HepG2 (cell line): ENCODE measurements around the gene PPP1CB. TPM values are rescaled to one million over a fixed set of nuclear protein-coding genes. Genes with fewer than 3 reads are reported as not detected.

Experiments used
- ATF7-NPFF ChIP-seq: sonication (generic); formaldehyde crosslinking; IDR thresholded peaks from 2 replicates; pipeline ENCODE4 v1.8.1; 2023; ENCODE audit warnings: mild to moderate bottlenecking, low read depth, missing genetic modification reagents, moderate library complexity
- DR1 ChIP-seq: sonication (generic); formaldehyde crosslinking; IDR thresholded peaks from 2 replicates; pipeline ENCODE4 v1.8.0; 2021; ENCODE audit warnings: mild to moderate bottlenecking, missing genetic modification reagents, inconsistent platforms
- GLI4 ChIP-seq: sonication (generic); formaldehyde crosslinking; IDR thresholded peaks from 2 replicates; pipeline ENCODE4 v1.5.1; 2020; ENCODE audit warnings: missing genetic modification reagents, mild to moderate bottlenecking, moderate library complexity, borderline replicate concordance
- JUNB ChIP-seq: sonication (generic); formaldehyde crosslinking; IDR thresholded peaks from 2 replicates; pipeline ENCODE4 v1.8.0; 2022; ENCODE audit warnings: missing genetic modification reagents, mild to moderate bottlenecking, borderline replicate concordance
- MTERF4 ChIP-seq: sonication (generic); formaldehyde crosslinking; IDR thresholded peaks from 2 replicates; pipeline ENCODE4 v1.8.0; 2023; ENCODE audit warnings: mild to moderate bottlenecking, missing genetic modification reagents
- NFATC3 ChIP-seq: sonication (generic); formaldehyde crosslinking; IDR thresholded peaks from 2 replicates; pipeline ENCODE4 v1.5.1; 2020; ENCODE audit warnings: mild to moderate bottlenecking, missing genetic modification reagents
- PITX1 ChIP-seq: sonication (generic); formaldehyde crosslinking; IDR thresholded peaks from 2 replicates; pipeline ENCODE4 v1.5.1; 2020; ENCODE audit warnings: mild to moderate bottlenecking, missing genetic modification reagents
- PRDM4 ChIP-seq: sonication (generic); formaldehyde crosslinking; IDR thresholded peaks from 2 replicates; pipeline ENCODE4 v1.9.0; 2021; ENCODE audit warnings: missing genetic modification reagents, borderline replicate concordance
- PRMT3 ChIP-seq: sonication (generic); formaldehyde crosslinking; IDR thresholded peaks from 2 replicates; pipeline ENCODE4 v1.8.1; 2022; ENCODE audit warnings: low read depth, mild to moderate bottlenecking, moderate library complexity, missing genetic modification reagents, borderline replicate concordance
- RBM22 ChIP-seq: fragments of 200-400 bp; formaldehyde crosslinking; optimal IDR thresholded peaks from 2 replicates; pipeline ENCODE3; 2017; ENCODE audit warnings: mild to moderate bottlenecking, low read length, moderate library complexity
- RFX1 ChIP-seq: fragments of 450-650 bp; IDR thresholded peaks from 2 replicates; pipeline ENCODE4 v1.6.1; 2017
- SMAD1 ChIP-seq: sonication (generic); formaldehyde crosslinking; IDR thresholded peaks from 2 replicates; pipeline ENCODE4 v1.4.0; 2020; ENCODE audit warnings: missing genetic modification reagents, low read depth, mild to moderate bottlenecking, borderline replicate concordance
- SMARCC2 ChIP-seq: fragments of 450-650 bp; IDR thresholded peaks from 2 replicates; pipeline ENCODE4 v1.6.1; 2017; ENCODE audit warnings: antibody characterized with exemption, mild to moderate bottlenecking
- ZMAT3 ChIP-seq: sonication (generic); formaldehyde crosslinking; conservative IDR thresholded peaks from 2 replicates; pipeline ENCODE4 v1.7.0; 2021; ENCODE audit warnings: missing genetic modification reagents
- ZMYM4 ChIP-seq: sonication (generic); formaldehyde crosslinking; IDR thresholded peaks from 2 replicates; pipeline ENCODE4 v1.8.1; 2023; ENCODE audit warnings: mild to moderate bottlenecking, missing genetic modification reagents
- ZNF180 ChIP-seq: sonication (generic); formaldehyde crosslinking; IDR thresholded peaks from 2 replicates; pipeline ENCODE4 v1.4.0; 2020; ENCODE audit warnings: low read depth, missing genetic modification reagents, borderline replicate concordance
- ZNF468 ChIP-seq: sonication (generic); formaldehyde crosslinking; IDR thresholded peaks from 2 replicates; pipeline ENCODE4 v1.8.0; 2022; ENCODE audit warnings: mild to moderate bottlenecking, moderate library complexity, missing genetic modification reagents
- ZNF678 ChIP-seq: sonication (generic); formaldehyde crosslinking; IDR thresholded peaks from 2 replicates; pipeline ENCODE4 v1.4.0; 2020; ENCODE audit warnings: mild to moderate bottlenecking, missing genetic modification reagents
- ZNF83 ChIP-seq: sonication (generic); formaldehyde crosslinking; IDR thresholded peaks from 2 replicates; pipeline ENCODE4 v1.4.0; 2020; ENCODE audit warnings: missing genetic modification reagents, mild to moderate bottlenecking, borderline replicate concordance
- ZSCAN20 ChIP-seq: sonication (generic); formaldehyde crosslinking; IDR thresholded peaks from 2 replicates; pipeline ENCODE4 v1.4.0; 2020; ENCODE audit warnings: missing genetic modification reagents, mild to moderate bottlenecking, borderline replicate concordance
- ZSCAN25 ChIP-seq: sonication (generic); formaldehyde crosslinking; IDR thresholded peaks from 2 replicates; pipeline ENCODE4 v1.8.0; 2022; ENCODE audit warnings: mild to moderate bottlenecking, missing genetic modification reagents
- polyA plus RNA-seq, 8 experiments: library from polyadenylated mRNA; depleted of rRNA in 3 of 8; stranded (reverse) in 7 of 8; unstranded in 1 of 8; fragments of >200 nt; fragmentation: Illumina TruSeq in 4 of 8; extraction: Trizol in 4 of 8; gene quantifications; 2 replicates each; pipeline versions ENCODE4 v1.2.1 to v1.2.3, GENCODE V29; 2011 to 2016; ENCODE audit warnings: low read depth in 4 of 8, missing spikeins in 1 of 8, mixed read lengths in 1 of 8; ENCODE audit not compliant: insufficient read depth in 1 of 8
- total RNA-seq, 5 experiments: library from RNA; depleted of rRNA; stranded (reverse); fragments of >200 nt; fragmentation: Illumina TruSeq; extraction: Trizol; gene quantifications; 2 replicates each; pipeline ENCODE4 v1.2.3, GENCODE V29; 2016; ENCODE audit warnings: low read depth in 1 of 5
- TF ChIP-seq, protein P1 (sequence below): sonication (generic); formaldehyde crosslinking; IDR thresholded peaks from 2 replicates; pipeline ENCODE4 v1.4.0; 2020; ENCODE audit warnings: mild to moderate bottlenecking, missing genetic modification reagents
- TF ChIP-seq, protein P2 (sequence below): sonication (generic); formaldehyde crosslinking; IDR thresholded peaks from 2 replicates; pipeline ENCODE4 v1.4.0; 2020; ENCODE audit warnings: missing genetic modification reagents

Gene PPP1CB
- total and polyA plus RNA-seq, 2 of the 13 experiments (the other 11 are each of a cell fraction or from before 2014, with no cell fraction given) = 46.9 to 109 TPM

DNA sequence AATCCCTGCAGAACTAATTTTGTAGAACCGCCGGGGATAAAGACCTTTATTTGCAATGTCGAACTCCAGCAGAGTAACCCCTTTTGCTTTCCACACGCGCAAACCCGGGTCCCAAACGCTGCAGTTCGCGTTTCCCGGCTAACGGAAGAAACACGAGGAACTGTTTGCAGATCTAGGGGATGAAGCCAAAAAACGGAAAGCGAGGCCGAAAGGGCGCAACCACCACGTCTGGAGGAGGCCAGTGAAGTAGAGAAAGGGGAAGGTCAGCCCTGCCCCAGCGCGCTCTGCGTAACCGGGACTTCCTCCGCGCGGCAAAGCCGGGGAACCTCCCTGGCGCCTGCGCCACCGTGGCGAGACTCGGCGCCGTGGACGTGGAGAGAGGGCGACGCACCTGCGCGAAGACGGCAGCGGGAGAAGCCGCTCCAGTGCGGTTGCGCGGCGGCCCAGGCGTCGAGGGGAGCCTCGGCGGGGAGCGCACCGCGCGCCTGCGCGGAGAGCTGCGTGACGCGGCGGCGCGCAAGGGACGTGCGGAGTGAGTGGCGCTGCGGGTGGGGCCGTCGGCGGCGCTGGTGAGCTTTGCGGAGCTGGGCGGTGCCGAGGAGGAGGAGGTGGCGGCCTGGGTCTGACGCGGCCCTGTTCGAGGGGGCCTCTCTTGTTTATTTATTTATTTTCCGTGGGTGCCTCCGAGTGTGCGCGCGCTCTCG lies at the start of gene PPP1CB (continued):
- TF ChIP-seq NFATC3 (CRISPR knock-in tag) (peak; percentile 51; the same call in 1 of the 2 replicates), PRMT3 (CRISPR knock-in tag) (no peak), RFX1 (no peak), GLI4 (peak; percentile 73; the same call in 1 of the 2 replicates), ZNF468 (peak; percentile 24; the same call in 1 of the 2 replicates), SMAD1 (CRISPR knock-in tag) (peak; percentile 86; the same call in 1 of the 2 replicates), ZSCAN20 (CRISPR knock-in tag) (peak; percentile 72; the same call in 1 of the 2 replicates), JUNB (no peak), ZNF678 (no peak), PITX1 (0 out of 2 replicates have a peak, but pooled peaks have one; percentile 2), SMARCC2 (no peak), RBM22 (peak; percentile 86), ZSCAN25 (peak; percentile 71; the same call in 1 of the 2 replicates), DR1 (peak; percentile 82), ATF7-NPFF (peak; percentile 97), PRDM4 (no peak), ZMAT3 (0 out of 2 replicates have a peak, but pooled peaks have one; percentile 60), MTERF4 (CRISPR knock-in tag) (peak; percentile 94; the same call in 1 of the 2 replicates), ZNF83 (CRISPR knock-in tag) (peak; percentile 84; the same call in 1 of the 2 replicates), ZNF180 (CRISPR knock-in tag) (0 out of 2 replicates have a peak, but pooled peaks have one; percentile 81), ZMYM4 (CRISPR knock-in tag) (peak; percentile 83)
- TF ChIP-seq, protein P1, sequence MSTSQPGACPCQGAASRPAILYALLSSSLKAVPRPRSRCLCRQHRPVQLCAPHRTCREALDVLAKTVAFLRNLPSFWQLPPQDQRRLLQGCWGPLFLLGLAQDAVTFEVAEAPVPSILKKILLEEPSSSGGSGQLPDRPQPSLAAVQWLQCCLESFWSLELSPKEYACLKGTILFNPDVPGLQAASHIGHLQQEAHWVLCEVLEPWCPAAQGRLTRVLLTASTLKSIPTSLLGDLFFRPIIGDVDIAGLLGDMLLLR (CRISPR knock-in tag) = peak; percentile 94
- TF ChIP-seq, protein P2, sequence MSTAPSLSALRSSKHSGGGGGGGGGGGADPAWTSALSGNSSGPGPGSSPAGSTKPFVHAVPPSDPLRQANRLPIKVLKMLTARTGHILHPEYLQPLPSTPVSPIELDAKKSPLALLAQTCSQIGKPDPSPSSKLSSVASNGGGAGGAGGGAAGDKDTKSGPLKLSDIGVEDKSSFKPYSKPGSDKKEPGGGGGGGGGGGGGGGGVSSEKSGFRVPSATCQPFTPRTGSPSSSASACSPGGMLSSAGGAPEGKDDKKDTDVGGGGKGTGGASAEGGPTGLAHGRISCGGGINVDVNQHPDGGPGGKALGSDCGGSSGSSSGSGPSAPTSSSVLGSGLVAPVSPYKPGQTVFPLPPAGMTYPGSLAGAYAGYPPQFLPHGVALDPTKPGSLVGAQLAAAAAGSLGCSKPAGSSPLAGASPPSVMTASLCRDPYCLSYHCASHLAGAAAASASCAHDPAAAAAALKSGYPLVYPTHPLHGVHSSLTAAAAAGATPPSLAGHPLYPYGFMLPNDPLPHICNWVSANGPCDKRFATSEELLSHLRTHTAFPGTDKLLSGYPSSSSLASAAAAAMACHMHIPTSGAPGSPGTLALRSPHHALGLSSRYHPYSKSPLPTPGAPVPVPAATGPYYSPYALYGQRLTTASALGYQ (CRISPR knock-in tag) = peak; percentile 75
